T-helper 2 cell treated with Interferon-gamma antibody and Interleukin-4, amounts not matched to agents 5 μg/mL and 100 μg/mL, for 36 hours (primary cell): Measurements from ENCODE around the gene KIF7.

Experiments used
- DNase-seq: peaks from one replicate; pipeline ENCODE4 v3.0.0; 2021; ENCODE audit warnings: low spot score
- H3K27ac Mint-ChIP-seq: one replicate; pipeline ENCODE4 v1.8.0; 2021; ENCODE audit warnings: mild to moderate bottlenecking, mixed read lengths
- H3K27me3 Mint-ChIP-seq: one replicate; pipeline ENCODE4 v1.8.0; 2021; ENCODE audit warnings: low read depth, mixed read lengths
- H3K36me3 Mint-ChIP-seq: one replicate; pipeline ENCODE4 v1.8.0; 2021; ENCODE audit warnings: low read depth, mixed read lengths
- H3K4me1 Mint-ChIP-seq: one replicate; pipeline ENCODE4 v1.8.0; 2021; ENCODE audit warnings: low read depth, mixed read lengths
- H3K4me3 Mint-ChIP-seq: one replicate; pipeline ENCODE4 v1.8.0; 2022; ENCODE audit warnings: mild to moderate bottlenecking, moderate library complexity, mixed read lengths
- H3K9me3 Mint-ChIP-seq: one replicate; pipeline ENCODE4 v1.8.0; 2021; ENCODE audit warnings: mixed read lengths

The KIF7 gene

DNA sequence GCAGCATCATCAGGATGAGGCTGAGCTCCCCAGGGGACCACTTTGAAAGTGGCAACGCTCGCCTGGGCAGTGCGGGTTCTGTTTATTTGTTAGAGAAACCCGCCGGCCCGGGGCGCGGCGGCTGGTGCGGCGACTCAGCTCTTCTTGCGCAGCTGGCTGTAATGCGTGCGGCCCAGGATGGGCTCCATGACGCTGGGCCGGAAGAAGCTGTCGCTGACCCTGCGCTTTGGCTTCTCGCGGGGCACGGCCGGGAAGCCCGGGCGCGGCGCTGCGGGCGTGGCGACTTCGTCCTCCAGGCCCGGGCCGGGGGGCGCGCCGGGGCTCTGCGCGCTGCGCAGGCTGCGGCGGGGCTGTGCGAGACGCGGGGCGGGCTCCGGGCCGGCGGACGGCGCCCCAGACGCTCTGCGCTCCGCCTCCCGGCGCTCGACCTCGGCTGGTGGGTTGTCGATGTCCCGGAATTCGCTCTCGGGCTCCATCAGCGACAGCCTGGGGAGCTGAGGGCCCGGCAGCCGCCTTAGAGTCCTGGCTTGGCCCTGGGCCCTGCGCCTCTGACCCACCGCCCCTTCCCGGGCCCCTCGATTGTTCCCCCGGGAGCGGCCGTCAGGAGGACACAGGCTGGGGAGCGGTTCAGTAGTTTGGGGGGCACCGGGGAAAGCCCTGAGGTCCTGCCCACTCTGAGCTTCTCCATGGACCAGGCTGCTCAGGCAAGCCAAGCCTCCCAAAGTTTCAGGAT, 10.3 kb upstream of the KIF7 start:
- Mint-ChIP-seq H3K9me3 (no peaks in the 10 kb centered on the region), H3K36me3 (no peaks in the 10 kb centered on the region), H3K4me1 (peaks cover 2% of the 10 kb centered on the region), H3K27ac (no peak overlapping the region), H3K4me3 (peak overlapping the region; percentile 15), H3K27me3 (peaks cover 30% of the 10 kb centered on the region)
- peak; percentile 29 for DNase-seq

DNA sequence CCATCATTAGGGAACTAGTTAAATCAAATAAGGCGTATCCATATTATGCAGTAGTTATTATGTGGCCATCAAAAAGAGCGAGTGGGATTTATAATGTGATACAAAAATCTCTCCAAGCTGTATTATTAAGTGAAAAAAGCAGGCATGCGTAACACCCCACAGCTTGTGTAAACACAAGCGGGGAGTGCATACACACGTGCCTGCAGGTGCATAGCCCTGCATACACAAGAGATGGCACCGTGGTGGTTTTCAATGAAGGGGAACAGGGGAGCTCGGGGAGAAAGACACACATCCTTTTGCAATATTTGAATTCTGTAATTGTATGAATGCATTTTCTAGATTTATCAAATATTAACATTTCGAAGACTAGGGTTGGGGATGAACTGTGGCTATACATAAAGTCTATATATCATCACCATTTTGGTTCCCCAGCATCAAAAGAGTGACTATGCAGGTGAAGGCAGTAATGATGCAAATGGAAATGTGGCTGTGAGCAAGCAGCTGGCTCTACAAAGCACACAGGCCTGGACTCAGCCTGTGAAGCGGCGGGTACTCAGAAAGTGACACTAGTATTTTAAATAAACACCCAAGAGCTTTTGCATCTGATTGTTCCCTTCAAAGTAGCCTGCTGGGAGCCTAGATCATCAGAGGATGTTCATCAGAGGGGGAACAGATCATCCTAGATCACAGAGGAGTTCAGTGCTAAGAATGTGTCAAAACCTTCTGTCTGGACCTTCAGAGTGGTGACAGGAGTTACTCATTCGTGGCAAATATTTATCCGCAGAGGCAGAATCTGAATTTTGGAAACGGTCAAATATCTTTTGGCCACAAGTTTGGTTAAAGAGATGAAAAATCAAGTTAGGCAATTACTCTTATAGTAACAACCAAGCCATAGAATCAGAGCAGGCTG, 9.4 kb upstream of the KIF7 start:
- Mint-ChIP-seq H3K27ac (no peak overlapping the region), H3K36me3 (no peaks in the 10 kb centered on the region), H3K4me1 (peaks cover 2% of the 10 kb centered on the region), H3K27me3 (peaks cover 37% of the 10 kb centered on the region), H3K9me3 (no peaks in the 10 kb centered on the region), H3K4me3 (peak overlapping the region; percentile 67)
- DNase-seq, result no peak

DNA sequence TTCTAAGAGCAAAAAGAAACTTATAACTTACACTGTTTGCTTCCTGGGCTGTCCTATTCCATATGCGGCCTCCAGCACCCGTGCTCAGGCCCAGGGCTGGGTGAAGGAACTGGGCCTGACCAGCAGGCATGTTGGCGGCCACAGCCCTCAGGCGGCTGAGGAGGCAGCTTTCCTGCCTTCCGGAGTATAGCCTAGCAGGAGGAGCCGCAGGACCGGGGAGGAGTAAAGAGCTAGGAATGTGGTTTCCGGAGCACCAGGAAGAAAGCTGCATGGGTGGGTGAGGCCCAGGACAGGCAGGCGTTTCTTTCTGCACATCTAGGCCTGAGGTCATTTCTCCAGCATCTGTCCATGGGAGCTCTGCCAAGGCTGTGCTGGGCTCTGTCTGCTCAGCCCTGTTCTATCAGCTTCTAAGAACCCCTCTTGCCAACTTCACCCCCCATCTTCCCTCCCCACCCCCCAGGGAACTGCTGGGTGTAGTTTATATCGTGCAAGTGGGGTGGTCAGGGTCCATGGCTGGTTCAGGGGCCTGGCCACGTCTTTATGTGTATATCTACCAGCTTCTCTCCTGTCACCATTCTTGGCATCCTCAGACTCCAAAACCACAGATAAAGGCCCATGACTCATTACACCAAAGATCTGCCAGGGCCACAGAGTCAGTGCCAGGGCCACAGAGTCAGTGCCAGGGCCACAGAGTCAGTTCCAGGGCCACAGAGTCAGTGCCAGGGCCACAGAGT, 7.8 kb upstream of the KIF7 start:
- H3K36me3 Mint-ChIP-seq, result no peaks in the 10 kb centered on the region
- DNase-seq, result no peak
- H3K4me3 Mint-ChIP-seq, result no peak overlapping the region
- no peaks in the 10 kb centered on the region for H3K9me3 Mint-ChIP-seq
- H3K27me3 Mint-ChIP-seq, result peaks cover 43% of the 10 kb centered on the region
- H3K27ac Mint-ChIP-seq, result no peak overlapping the region
- peaks cover 2% of the 10 kb centered on the region for H3K4me1 Mint-ChIP-seq

DNA sequence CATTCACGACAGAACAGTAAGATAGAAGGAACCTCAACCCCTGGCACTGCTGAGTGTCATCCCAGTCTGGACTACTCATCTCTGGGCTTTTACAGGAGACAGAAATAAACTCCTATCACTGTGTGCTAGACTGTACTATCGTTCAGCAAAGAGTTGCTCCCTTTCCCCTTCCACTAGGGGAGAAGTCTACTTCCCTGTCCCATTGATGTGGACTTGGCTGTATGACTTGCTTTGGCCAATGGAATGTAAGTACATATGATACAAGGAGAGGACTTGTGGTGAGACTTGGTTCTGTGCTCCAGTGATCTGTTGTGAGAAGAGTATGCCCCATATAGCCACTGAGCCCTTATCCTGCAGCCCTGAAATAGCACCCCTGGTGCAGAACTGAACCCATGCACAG, 5.3 kb upstream of the KIF7 start:
- Mint-ChIP-seq H3K9me3 (no peaks in the 10 kb centered on the region), H3K36me3 (no peaks in the 10 kb centered on the region), H3K27ac (no peak overlapping the region), H3K4me1 (peaks cover 8% of the 10 kb centered on the region), H3K27me3 (peaks cover 56% of the 10 kb centered on the region), H3K4me3 (no peak overlapping the region)
- DNase-seq, result no peak

DNA sequence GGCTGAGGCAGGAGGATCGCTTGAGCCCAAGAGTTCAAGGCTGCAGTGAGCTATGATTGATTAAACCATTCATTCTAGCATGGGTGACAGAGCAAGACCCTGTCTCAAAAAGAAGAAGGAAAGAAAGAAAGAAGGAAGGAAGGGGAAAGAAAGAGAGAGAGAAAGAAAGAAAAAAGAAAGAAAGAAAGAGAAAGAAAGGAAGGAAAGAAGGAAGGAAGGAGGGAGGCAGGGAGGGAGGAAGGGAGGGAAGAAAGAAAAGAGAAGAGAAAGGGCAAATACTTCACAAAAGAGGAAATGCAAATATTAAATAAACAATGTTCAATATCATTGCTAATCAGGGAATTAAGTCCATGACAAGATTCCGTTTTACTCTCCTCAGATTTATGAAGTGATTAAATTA, 4.0 kb upstream of the KIF7 start:
- Mint-ChIP-seq H3K27me3 (peaks cover 55% of the 10 kb centered on the region), H3K27ac (no peak overlapping the region)

DNA sequence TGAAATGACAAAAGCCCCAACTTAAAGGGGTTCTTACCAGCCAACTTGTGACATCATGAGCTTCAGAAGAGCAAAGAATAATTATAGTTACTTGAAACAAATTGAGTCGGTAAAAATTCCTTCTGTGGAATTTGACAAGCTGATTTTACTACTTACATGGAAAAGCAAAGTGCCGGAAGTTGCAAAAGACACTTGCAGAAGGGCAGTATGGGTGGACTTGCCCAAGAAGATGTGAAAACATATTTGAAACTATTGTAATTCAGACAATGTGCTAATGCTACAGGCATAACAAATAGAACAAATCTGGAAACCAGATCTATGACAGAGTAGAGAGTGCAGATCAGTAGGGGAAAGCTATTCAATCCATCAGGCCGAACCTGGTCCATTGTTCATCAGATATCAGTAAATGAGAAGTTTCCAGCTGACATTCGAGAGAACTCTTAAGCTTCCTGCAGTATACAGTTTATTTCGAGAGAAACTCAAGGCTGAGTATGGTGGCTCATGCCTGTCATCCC, 2.5 kb upstream of the KIF7 start:
- Mint-ChIP-seq H3K4me1 (peaks cover 14% of the 10 kb centered on the region), H3K27ac (no peak overlapping the region), H3K27me3 (peaks cover 65% of the 10 kb centered on the region), H3K36me3 (no peaks in the 10 kb centered on the region), H3K9me3 (no peaks in the 10 kb centered on the region), H3K4me3 (no peak overlapping the region)
- DNase-seq, result no peak

More for the DNA sequence above, 4.0 kb upstream of the KIF7 start:
- H3K36me3 Mint-ChIP-seq, result no peaks in the 10 kb centered on the region
- H3K9me3 Mint-ChIP-seq, result no peaks in the 10 kb centered on the region
- DNase-seq, result no peak
- H3K4me1 Mint-ChIP-seq, result peaks cover 13% of the 10 kb centered on the region
- no peak overlapping the region for H3K4me3 Mint-ChIP-seq

DNA sequence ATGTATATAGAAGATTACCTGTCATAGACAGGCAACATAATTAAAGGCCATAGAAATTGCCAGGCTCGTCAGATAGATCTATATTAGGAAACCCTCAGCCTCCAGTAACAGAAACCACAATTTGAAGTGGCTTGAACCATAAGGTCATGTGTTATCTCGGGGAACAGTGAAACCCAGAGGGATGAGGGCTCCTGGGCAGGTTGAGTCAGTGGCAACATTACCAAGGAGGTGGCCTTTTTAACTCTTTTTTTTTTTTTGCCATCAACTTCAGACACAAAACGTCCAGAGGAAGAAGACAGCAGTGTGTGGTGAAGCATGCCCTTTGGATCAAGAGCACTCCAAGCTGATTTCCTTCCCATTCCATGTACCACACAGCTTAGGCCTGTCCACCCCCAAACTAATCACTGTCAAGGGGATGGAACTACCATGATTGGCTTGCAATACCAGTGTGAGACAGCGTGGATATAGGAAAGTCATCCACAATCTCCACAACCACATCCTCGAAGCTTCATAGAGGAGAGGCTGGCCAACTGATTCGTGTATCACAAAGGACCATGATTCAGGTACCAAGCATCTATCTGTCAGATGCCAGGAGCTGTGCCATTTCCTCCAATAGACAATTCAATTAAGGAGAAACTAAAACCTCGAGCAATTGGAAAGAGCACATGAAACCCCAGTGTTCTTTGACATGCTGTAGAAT, 999 bp upstream of the KIF7 start:
- peaks cover 56% of the 10 kb centered on the region for H3K27me3 Mint-ChIP-seq
- H3K36me3 Mint-ChIP-seq, result no peaks in the 10 kb centered on the region
- no peak overlapping the region for H3K27ac Mint-ChIP-seq
- no peaks in the 10 kb centered on the region for H3K9me3 Mint-ChIP-seq
- DNase-seq, result peak; percentile 49
- H3K4me3 Mint-ChIP-seq, result peak overlapping the region; percentile 71
- H3K4me1 Mint-ChIP-seq, result peaks cover 14% of the 10 kb centered on the region

DNA sequence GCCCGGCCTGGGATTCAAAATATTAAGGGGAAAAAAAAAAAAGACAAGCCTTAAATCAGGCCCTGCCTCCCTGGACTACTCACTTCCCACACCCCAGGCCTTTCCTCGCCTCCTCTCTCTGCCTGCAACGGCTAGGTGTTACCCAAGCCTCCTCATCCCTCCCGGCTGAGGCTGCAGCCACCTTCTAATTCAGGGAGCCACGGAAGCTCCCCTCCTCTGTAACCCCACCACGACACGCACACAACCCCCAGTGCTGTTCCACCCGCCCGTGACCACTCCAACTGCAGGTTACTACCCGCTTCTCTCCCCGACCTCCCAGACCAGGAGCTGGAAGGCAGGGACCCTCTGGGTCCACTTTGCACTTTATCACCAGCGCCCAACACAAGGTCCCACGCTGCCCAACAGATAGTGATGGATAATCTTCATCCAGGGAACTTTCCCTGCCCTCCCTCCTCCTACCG, 936 bp downstream of the KIF7 start:
- Mint-ChIP-seq H3K27ac (no peak overlapping the region), H3K4me3 (peak overlapping the region; percentile 54), H3K4me1 (peaks cover 14% of the 10 kb centered on the region), H3K36me3 (no peaks in the 10 kb centered on the region), H3K27me3 (peaks cover 42% of the 10 kb centered on the region), H3K9me3 (no peaks in the 10 kb centered on the region)
- no peak for DNase-seq

DNA sequence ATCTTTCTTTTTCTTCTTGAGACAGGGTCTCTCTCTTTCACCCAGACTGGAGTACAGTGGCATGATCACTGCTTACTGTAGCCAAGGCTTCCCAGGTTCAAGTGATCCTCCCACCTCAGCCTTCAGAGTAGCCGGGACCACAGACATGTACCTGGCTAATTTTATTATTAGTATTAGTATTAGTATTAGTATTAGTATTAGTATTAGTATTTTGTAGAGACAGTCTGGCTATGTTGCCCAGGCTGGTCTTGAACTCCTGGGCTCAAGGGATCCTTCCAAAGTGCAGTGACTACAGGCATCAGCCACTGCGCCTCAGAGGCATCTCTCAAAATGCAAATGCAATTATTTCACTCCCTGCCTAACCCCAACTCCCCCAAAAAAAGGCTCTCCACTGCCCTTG, 1.7 kb downstream of the KIF7 start:
- H3K36me3 Mint-ChIP-seq, result no peaks in the 10 kb centered on the region
- H3K27ac Mint-ChIP-seq, result no peak overlapping the region
- no peak for DNase-seq
- peaks cover 36% of the 10 kb centered on the region for H3K27me3 Mint-ChIP-seq
- H3K9me3 Mint-ChIP-seq, result no peaks in the 10 kb centered on the region
- H3K4me3 Mint-ChIP-seq, result no peak overlapping the region
- H3K4me1 Mint-ChIP-seq, result peaks cover 14% of the 10 kb centered on the region

DNA sequence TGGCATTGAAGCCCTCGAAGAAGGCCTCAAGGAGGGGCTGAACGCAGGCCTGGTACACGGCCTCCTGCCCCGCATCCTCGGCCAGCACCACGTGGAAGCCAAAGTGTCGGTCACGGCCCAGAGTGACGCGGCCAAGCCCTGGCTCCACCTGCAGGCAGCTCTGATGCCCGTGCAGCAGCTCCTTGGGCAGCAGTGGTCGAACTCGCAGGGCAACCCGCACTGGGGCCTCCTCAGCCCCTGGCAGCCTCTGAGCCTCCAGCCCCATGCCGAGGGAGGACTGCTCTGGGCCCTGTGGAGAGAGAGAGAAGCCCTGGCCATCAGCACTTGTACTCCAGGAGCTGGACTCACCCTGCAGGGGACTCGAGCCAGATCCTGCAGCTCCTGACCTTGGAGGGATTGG, 2.6 kb downstream of the KIF7 start:
- no peak overlapping the region for H3K4me3 Mint-ChIP-seq
- H3K9me3 Mint-ChIP-seq, result no peaks in the 10 kb centered on the region
- H3K27me3 Mint-ChIP-seq, result peaks cover 35% of the 10 kb centered on the region
- H3K36me3 Mint-ChIP-seq, result no peaks in the 10 kb centered on the region
- H3K4me1 Mint-ChIP-seq, result peaks cover 14% of the 10 kb centered on the region
- no peak for DNase-seq
- no peak overlapping the region for H3K27ac Mint-ChIP-seq

DNA sequence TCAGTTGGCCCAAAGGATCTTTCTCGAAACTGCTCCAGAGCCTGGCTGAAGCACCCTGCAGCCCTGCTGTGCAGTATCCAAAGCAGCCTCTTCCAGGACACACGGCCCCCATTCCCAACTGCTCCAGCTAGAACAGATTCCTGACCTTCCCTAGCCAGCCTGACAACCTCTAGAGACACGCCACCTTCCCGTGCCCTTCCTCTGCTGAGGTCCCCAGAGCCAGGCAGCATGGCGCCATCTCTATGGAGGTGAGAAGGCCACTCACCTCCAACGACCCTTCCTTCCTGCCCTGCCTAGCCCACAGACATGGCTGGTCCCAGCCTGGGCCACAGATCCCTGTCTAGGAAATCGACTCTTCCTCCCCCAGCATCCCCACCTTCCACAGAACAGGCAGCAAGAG, 3.1 kb downstream of the KIF7 start:
- H3K9me3 Mint-ChIP-seq, result no peaks in the 10 kb centered on the region
- peaks cover 31% of the 10 kb centered on the region for H3K27me3 Mint-ChIP-seq

DNA sequence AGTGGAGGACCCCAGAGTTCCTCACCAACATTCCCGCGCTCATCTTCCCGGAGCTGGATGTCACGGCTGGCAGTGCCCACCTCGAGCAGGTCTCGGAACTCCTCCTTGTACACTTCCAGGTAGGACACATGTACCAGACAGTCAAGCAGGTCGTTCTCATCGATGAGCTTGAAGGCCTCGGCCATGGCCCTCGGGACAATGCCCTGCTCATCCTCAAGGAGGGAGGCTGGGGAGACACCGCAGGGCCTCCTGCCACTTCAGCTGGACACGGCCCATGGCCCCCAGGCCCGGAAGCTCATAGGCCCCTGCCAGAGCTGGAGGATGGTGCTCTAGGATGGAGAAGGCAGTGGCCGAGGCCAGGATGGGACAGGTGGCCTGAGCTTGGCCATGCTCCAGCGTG, 5.6 kb downstream of the KIF7 start:
- Mint-ChIP-seq H3K9me3 (no peaks in the 10 kb centered on the region), H3K27me3 (peaks cover 15% of the 10 kb centered on the region), H3K4me1 (peaks cover 8% of the 10 kb centered on the region), H3K36me3 (no peaks in the 10 kb centered on the region), H3K4me3 (no peak overlapping the region), H3K27ac (no peak overlapping the region)
- DNase-seq, result no peak

More for the DNA sequence above, 3.1 kb downstream of the KIF7 start:
- no peak for DNase-seq
- Mint-ChIP-seq H3K4me1 (peaks cover 15% of the 10 kb centered on the region), H3K4me3 (no peak overlapping the region), H3K27ac (no peak overlapping the region), H3K36me3 (no peaks in the 10 kb centered on the region)

DNA sequence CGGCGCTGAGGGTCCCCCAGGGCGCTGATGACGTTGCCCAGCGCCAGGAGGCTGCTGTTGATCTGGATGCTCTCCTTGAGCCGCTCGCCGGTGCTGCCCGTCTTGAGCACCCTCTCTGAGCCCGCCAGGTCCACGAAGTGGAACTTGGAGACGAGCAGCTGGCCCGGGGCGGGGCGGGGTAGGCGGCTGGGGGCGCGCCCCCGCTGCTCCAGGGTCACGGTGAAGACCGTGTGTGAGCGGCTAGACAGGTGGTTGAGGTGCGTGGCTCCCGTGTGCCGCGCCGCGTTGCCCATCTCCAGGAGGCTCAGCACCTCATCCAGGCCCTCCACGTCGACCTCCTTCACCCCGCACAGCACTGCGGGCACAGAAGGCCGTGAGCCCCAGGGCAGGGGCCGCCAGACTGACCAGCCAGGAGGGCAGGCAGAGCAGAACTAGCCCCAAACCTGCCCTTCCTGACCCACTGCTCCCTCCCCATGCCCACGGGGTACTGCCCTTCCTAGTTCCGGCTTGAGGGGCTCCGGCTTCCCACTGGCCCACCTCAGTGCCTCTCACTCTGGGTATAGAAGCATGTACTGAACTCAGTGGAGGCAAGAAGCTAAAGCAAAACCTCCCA, 6.1 kb downstream of the KIF7 start:
- H3K27ac Mint-ChIP-seq, result no peak overlapping the region
- H3K36me3 Mint-ChIP-seq, result no peaks in the 10 kb centered on the region
- H3K9me3 Mint-ChIP-seq, result no peaks in the 10 kb centered on the region
- peaks cover 9% of the 10 kb centered on the region for H3K27me3 Mint-ChIP-seq
- peaks cover 3% of the 10 kb centered on the region for H3K4me1 Mint-ChIP-seq
- no peak overlapping the region for H3K4me3 Mint-ChIP-seq
- DNase-seq, result no peak
